ENCODE results near the gene SELP. TPM values are rescaled to one million over a fixed set of nuclear protein-coding genes. Genes with fewer than 3 reads are reported as not detected.

The SELP gene
- total and polyA plus RNA-seq, 9 of the 15 experiments (the other 6 are each of a cell fraction or from before 2014, with no cell fraction given) = not detected

DNA sequence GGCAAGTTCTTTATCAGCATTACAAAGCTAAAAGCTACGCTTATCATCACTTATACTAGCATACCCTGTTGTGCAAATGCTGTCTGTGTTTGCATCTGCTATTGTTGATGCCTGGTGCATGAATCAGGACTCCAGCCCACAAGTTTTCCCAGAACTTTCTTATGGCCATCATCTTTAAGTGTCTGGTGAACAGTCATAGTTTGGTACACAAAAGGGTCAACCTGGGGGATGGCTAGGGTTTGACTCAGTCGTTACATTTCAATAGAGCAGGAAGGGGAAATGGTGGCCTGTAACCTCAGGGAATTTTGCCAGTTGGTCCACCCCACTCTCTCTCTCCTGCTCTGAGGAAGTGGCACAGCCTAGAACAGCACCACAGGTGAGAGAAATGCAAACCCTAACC lies 46.1 kb upstream of the SELP start:
- intact Hi-C loops (cut with micrococcal nuclease) (no loop called here), in situ Hi-C loops (cut with MboI) (no loop called here)
- ChIA-PET CTCF (ENCODE audit: low intra/inter-chr PET ratio) (no interaction called here), POLR2A (no interaction called here)
- Histone ChIP-seq H3K27ac (ENCODE audit: extremely low read depth, low read depth, low read length) (no peak overlapping the region), H2AFZ (ENCODE audit: low read depth, low read length) (no peak overlapping the region), H3K9ac (ENCODE audit: insufficient read depth in 1 of 2, low read depth in 2 of 2, low read length in 2 of 2) (no peak overlapping the region), H3K79me2 (ENCODE audit: control insufficient read depth, insufficient read depth, low read length) (no peaks in the 10 kb centered on the region), H3K27me3 (ENCODE audit: control insufficient read depth in 2 of 2, insufficient read depth in 2 of 2, low read length in 2 of 2) (no peaks in the 10 kb centered on the region), H3K4me3 (no peak overlapping the region), H3K4me1 (replicated peaks in 1 of 2; ENCODE audit: control insufficient read depth in 2 of 2, insufficient read depth in 2 of 2, low read length in 2 of 2) (no peaks in the 10 kb centered on the region), H3K4me2 (ENCODE audit: insufficient read depth, low read length) (no peak overlapping the region), H4K20me1 (replicated peaks; ENCODE audit: control insufficient read depth, insufficient read depth, low read length) (no peaks in the 10 kb centered on the region), H3K36me3 (ENCODE audit: control insufficient read depth, insufficient read depth, low read length) (no peaks in the 10 kb centered on the region), H3K9me1 (ENCODE audit: control insufficient read depth, insufficient read depth, low read length) (no peaks in the 10 kb centered on the region), H3K9me3 (replicated peaks; ENCODE audit: control insufficient read depth, insufficient read depth, low read depth, low read length) (no peaks in the 10 kb centered on the region)
- no peak for DNase-seq (ENCODE audit: extremely low read depth in 1 of 4, low spot score in 3 of 4)
- no TSS peak for BruUV-seq (replicated peaks)
- ATAC-seq = no peak
- WGBS (ENCODE audit: insufficient coverage, low coverage, missing lambda C conversion rate) = 0% methylated on average over 2 of the region's 2 CpGs
- no peak for FAIRE-seq
- TF ChIP-seq CC2D1A (IDR thresholded peaks at IDR 0.05) (no peak), MTF1 (CRISPR knock-in tag; IDR thresholded peaks at IDR 0.05; ENCODE audit: borderline replicate concordance) (no peak), ZNF655 (CRISPR knock-in tag; IDR thresholded peaks at IDR 0.05) (no peak), CHD4 (IDR thresholded peaks at IDR 0.05; ENCODE audit: insufficient read depth, insufficient replicate concordance, low read depth, low read length, poor library complexity, severe bottlenecking) (no peak), KHSRP (IDR thresholded peaks at IDR 0.05) (no peak), ELF1 (tag; IDR thresholded peaks at IDR 0.05) (no peak), MBD2 (IDR thresholded peaks at IDR 0.05; ENCODE audit: borderline replicate concordance, low read depth) (no peak), MCM7 (IDR thresholded peaks at IDR 0.05) (no peak), REST (IDR thresholded peaks at IDR 0.05; ENCODE audit: borderline replicate concordance) (no peak), REST (CRISPR knock-in tag; IDR thresholded peaks at IDR 0.05; ENCODE audit: low read depth) (no peak), NR2C2 (CRISPR knock-in tag; IDR thresholded peaks at IDR 0.05) (no peak), NR2C2 (tag; IDR thresholded peaks at IDR 0.05) (no peak)
- TF ChIP-seq, protein P1, sequence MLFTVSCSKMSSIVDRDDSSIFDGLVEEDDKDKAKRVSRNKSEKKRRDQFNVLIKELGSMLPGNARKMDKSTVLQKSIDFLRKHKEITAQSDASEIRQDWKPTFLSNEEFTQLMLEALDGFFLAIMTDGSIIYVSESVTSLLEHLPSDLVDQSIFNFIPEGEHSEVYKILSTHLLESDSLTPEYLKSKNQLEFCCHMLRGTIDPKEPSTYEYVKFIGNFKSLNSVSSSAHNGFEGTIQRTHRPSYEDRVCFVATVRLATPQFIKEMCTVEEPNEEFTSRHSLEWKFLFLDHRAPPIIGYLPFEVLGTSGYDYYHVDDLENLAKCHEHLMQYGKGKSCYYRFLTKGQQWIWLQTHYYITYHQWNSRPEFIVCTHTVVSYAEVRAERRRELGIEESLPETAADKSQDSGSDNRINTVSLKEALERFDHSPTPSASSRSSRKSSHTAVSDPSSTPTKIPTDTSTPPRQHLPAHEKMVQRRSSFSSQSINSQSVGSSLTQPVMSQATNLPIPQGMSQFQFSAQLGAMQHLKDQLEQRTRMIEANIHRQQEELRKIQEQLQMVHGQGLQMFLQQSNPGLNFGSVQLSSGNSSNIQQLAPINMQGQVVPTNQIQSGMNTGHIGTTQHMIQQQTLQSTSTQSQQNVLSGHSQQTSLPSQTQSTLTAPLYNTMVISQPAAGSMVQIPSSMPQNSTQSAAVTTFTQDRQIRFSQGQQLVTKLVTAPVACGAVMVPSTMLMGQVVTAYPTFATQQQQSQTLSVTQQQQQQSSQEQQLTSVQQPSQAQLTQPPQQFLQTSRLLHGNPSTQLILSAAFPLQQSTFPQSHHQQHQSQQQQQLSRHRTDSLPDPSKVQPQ (CRISPR knock-in tag; IDR thresholded peaks at IDR 0.05; ENCODE audit: borderline replicate concordance) = no peak

Data from K562 (cell line).